Measurements from ENCODE around the gene MVB12B. TPM values are rescaled to one million over a fixed set of nuclear protein-coding genes. Genes with fewer than 3 reads are reported as not detected.

The MVB12B gene
- total RNA-seq, 1 donor from 2014 or later = 6.7 TPM

- DNase-seq (ENCODE audit: low spot score) = no peak
These were observed 54.6 kb downstream of the MVB12B start for GRCh38 chr9:126381195-126381594.

GRCh38 chr9:126383406-126384046, 56.9 kb downstream of the MVB12B start:
- DNase-seq (ENCODE audit: low spot score) = no peak

- DNase-seq (ENCODE audit: low spot score) = no peak
These were observed 58.3 kb downstream of the MVB12B start for GRCh38 chr9:126384926-126385325.

GRCh38 chr9:126386088-126386487, 59.5 kb downstream of the MVB12B start:
- no peak for DNase-seq (ENCODE audit: low spot score)

- no peak for DNase-seq (ENCODE audit: low spot score)
These were observed 60.1 kb downstream of the MVB12B start for GRCh38 chr9:126386776-126387175.

GRCh38 chr9:126388964-126389708, 62.5 kb downstream of the MVB12B start:
- no peak for DNase-seq (ENCODE audit: low spot score)

- no peak for DNase-seq (ENCODE audit: low spot score)
These were observed 63.4 kb downstream of the MVB12B start for GRCh38 chr9:126389992-126390391.

- no peak for DNase-seq (ENCODE audit: low spot score)
These were observed 64.3 kb downstream of the MVB12B start for GRCh38 chr9:126390923-126391322.

- no peak for DNase-seq (ENCODE audit: low spot score)
These were observed 65.4 kb downstream of the MVB12B start for GRCh38 chr9:126391713-126392661.

- DNase-seq (ENCODE audit: low spot score) = peak; percentile 83
These were observed 66.2 kb downstream of the MVB12B start for GRCh38 chr9:126392662-126393371.

- DNase-seq (ENCODE audit: low spot score) = no peak
These were observed 67.2 kb downstream of the MVB12B start for GRCh38 chr9:126393876-126394275.

GRCh38 chr9:126394802-126395201, 68.2 kb downstream of the MVB12B start:
- no peak for DNase-seq (ENCODE audit: low spot score)

GRCh38 chr9:126395439-126396212, 69.0 kb downstream of the MVB12B start:
- DNase-seq (ENCODE audit: low spot score) = peak; percentile 18

- no peak for DNase-seq (ENCODE audit: low spot score)
These were observed 70.4 kb downstream of the MVB12B start for GRCh38 chr9:126397056-126397455.

- peak; percentile 76 for DNase-seq (ENCODE audit: low spot score)
These were observed 71.9 kb downstream of the MVB12B start for GRCh38 chr9:126398403-126399058.

- no peak for DNase-seq (ENCODE audit: low spot score)
These were observed 72.6 kb downstream of the MVB12B start for GRCh38 chr9:126399251-126399650.

- DNase-seq (ENCODE audit: low spot score) = no peak
These were observed 73.2 kb downstream of the MVB12B start for GRCh38 chr9:126399789-126400188.

GRCh38 chr9:126400571-126400970, 73.9 kb downstream of the MVB12B start:
- DNase-seq (ENCODE audit: low spot score) = no peak

GRCh38 chr9:126401107-126401506, 74.5 kb downstream of the MVB12B start:
- DNase-seq (ENCODE audit: low spot score) = no peak

GRCh38 chr9:126401581-126401980, 75.0 kb downstream of the MVB12B start:
- no peak for DNase-seq (ENCODE audit: low spot score)
